Ureter (tissue), 1 donor: ENCODE measurements around the gene PPP1R27. TPM values are rescaled to one million over a fixed set of nuclear protein-coding genes. Genes with fewer than 3 reads are reported as not detected.

ENCODE experiments used
- DNase-seq: peaks from one replicate; pipeline ENCODE4 v3.0.0-alpha.2; 2020; ENCODE audit warnings: low spot score
- total RNA-seq: library from RNA; stranded (reverse); gene quantifications from one replicate; pipeline ENCODE4 v1.2.4, GENCODE V29; 2023
- donor health status: DM: yes; HTN: yes; CAD: no.

The PPP1R27 gene
- total RNA-seq, 1 donor from 2014 or later = not detected

GRCh38 chr17:81860756-81861568, 26.1 kb upstream of the PPP1R27 start:
- DNase-seq = peak; percentile 100

GRCh38 chr17:81859906-81860755, 25.3 kb upstream of the PPP1R27 start, which contains the start of gene P4HB:
Gene P4HB (minus strand): TSS chr17:81860535. CDS start chr17:81860471, 64 bp downstream.
- no peak for DNase-seq

- peak; percentile 49 for DNase-seq
These were observed 24.4 kb upstream of the PPP1R27 start for GRCh38 chr17:81858967-81859905.

GRCh38 chr17:81858170-81858966, 23.5 kb upstream of the PPP1R27 start:
- DNase-seq = no peak

- no peak for DNase-seq
These were observed 20.3 kb upstream of the PPP1R27 start for GRCh38 chr17:81854974-81855774.

GRCh38 chr17:81852237-81852636, 17.4 kb upstream of the PPP1R27 start:
- DNase-seq = no peak

GRCh38 chr17:81851423-81851822, 16.6 kb upstream of the PPP1R27 start:
- DNase-seq = no peak

- DNase-seq = no peak
These were observed 14.6 kb upstream of the PPP1R27 start for GRCh38 chr17:81849457-81849856.

- DNase-seq = no peak
These were observed 12.2 kb upstream of the PPP1R27 start for GRCh38 chr17:81846743-81847689.

- no peak for DNase-seq
These were observed 11.3 kb upstream of the PPP1R27 start for GRCh38 chr17:81845881-81846742.

GRCh38 chr17:81845361-81845760, 10.5 kb upstream of the PPP1R27 start:
- DNase-seq = no peak

GRCh38 chr17:81844887-81845286, 10.0 kb upstream of the PPP1R27 start:
- no peak for DNase-seq

- DNase-seq = no peak
These were observed 9.5 kb upstream of the PPP1R27 start for GRCh38 chr17:81844327-81844851.

GRCh38 chr17:81843713-81844326, 9.0 kb upstream of the PPP1R27 start:
- DNase-seq = no peak

GRCh38 chr17:81842725-81843504, 8.1 kb upstream of the PPP1R27 start:
- peak; percentile 49 for DNase-seq

- DNase-seq = no peak
These were observed 7.5 kb upstream of the PPP1R27 start for GRCh38 chr17:81842378-81842724.
